Epithelial cell of prostate (primary cell): ENCODE measurements around the gene TOP1.
"Not testable (repeated sequence)": the region's sequence is repeated elsewhere in the genome, so short reads cannot be mapped to it uniquely, and the experiment has no call there.

Experiments
- DNase-seq: peaks from one replicate; pipeline ENCODE4 v3.0.0-alpha.2; 2011; ENCODE audit warnings: low read depth, low spot score
- H3K27ac ChIP-seq: fragments of 450-650 bp; 2 replicates; pipeline ENCODE4 v1.5.1; 2017; ENCODE audit warnings: mild to moderate bottlenecking

Gene TOP1

DNA sequence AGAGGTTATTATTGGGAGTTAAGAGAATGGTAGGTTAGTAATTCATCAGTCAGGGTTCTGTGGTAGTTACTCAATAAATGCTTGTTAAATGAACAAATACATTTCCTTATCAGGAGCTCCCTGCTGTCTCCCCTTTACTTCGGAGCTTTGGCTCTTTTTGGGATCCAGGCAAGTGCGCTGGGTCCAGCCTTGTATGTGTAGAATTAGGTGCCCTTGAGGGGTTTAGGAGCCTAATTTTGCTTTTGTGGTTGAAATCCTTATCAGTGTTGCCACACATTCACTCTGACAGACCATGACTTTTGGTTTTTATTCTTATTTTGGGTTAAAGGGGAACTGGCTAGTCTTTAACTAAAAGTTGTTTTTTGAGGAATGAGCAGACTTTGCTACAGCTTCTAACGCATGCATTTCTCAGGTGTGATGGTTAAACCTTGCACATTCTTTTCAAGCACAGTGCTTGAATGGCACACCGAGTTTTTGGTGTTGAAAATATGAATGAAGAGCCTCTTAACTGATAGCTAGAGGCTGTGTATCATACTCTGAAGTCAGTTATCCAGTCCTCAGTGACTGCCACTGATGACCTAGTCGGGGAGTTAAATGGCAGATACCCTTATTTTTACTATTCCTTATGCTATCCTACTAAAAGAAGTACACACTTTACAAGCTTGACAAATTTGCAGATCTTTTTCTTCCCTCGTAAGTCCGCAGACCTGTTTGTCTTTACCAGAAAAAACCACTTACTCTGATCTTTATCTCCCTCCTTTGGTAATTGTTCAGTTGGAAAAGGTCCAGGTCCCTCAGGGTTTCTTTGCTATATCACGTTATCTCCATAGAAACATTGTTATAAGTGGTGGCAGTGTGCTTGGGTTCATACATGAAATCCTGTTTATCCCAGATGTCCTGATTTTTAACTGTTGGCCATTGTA, 58.0 kb downstream of the TOP1 start:
- peak overlapping the region; percentile 11 for H3K27ac ChIP-seq
- DNase-seq, result no peak

DNA sequence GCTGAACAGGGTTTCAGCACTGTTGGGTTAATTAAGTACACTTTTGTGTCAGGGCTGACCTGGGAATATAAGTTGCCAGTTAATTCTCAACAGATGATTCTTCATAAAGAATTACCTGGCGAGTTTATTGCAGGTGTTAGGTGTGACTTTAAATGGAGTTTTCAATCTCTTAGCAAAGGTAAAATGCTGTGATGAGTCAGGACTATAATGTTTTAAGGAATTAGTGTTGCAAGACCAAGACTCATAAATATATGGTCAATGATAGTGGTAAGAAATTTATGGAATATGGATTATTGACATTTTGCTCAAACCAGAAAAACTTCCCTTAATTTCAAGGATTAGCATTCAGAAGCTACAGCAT, 58.7 kb downstream of the TOP1 start:
- peak overlapping the region; percentile 11 for H3K27ac ChIP-seq
- no peak for DNase-seq

DNA sequence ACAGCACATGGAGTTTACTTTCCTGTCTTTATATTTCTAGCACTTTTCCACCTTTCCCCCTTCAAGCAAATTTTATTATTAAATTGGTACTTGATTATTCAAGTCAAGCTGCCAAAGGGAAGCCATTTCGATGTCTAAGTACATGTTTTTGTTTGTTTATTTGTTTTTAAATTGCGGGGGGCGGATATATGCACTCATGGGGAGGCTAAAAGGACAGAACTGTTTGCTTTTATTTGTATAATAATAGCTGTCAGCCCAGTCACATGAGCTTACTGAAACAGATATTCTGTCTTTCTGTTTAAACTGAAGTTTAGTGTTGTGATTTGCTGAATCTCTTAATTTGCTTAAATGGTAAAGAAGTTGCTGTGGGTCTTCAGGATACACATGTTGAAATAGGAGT, 59.2 kb downstream of the TOP1 start:
- peak overlapping the region; percentile 11 for H3K27ac ChIP-seq
- DNase-seq, result no peak

DNA sequence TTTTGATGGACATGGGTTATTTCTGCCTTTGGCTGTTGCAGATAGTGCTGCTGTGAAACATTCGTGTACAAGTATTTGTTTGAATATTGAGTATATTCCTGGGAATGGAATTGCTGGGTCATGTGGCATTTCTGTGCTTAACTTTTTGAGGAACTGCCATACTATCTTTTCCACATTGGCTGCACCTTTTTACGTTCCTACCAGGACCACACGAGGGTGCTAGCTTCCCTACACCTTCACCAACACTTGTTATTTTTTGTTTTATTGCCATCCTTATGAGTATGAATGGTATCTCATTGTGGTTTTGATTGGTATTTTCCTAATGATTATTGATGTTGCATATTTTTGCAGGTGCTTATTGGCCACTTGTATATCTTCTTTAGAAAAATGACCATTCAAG, 60.9 kb downstream of the TOP1 start:
- no peak overlapping the region for H3K27ac ChIP-seq
- DNase-seq, result no peak

DNA sequence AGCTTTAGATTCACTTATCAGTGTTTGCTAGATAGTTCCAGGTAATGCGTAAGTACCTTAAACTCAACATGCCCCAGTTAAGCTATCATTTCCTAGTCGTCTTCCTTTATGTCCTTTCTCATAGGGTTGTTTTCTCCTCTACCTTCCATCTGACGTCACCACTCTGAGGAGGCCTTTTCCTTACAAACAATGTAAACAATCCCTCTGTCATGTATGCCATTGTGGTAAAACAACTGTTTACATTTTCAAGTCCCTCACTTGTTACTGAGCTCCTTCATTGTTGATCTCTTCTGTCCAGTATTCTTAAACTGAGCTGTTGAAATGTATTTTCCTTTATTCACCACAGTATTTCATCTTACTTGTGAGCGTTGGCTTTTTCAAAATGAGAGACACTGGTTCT, 63.3 kb downstream of the TOP1 start:
- no peak for DNase-seq
- no peak overlapping the region for H3K27ac ChIP-seq

DNA sequence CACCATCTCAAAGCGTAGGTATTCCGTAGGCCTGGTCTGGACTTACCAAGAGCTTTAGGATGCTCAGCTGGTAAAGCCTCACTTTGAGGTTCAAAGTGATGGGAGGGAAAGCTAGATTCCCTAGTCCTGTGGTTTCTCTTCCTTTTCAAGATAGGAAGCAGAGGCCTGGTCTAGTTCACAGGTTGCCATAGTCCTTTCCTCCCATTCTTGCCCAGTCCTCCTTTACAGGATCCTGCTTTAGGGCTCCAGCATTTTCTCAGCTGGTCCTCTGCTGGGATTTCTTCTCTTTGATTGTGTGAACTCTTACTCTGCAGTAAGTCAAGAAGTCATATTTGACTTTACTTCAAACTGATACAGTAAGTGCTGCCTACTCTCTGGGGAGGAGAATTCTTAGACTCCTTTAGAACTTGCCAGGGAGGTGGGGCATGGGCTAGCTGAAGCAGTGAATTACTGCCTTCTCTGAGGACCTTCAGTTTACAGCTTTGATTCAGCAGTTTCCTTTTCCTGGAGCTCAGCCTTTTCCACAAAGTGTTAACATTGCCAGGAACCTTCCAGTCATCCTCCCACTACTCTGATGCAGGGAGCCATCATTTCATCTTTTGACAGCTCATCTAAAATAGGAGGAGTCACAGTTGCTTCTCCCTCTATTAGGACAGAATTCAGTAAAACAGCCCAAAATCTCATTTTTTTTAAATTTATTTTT, 65.9 kb downstream of the TOP1 start:
- no peak for DNase-seq
- peak overlapping the region; percentile 3 for H3K27ac ChIP-seq

DNA sequence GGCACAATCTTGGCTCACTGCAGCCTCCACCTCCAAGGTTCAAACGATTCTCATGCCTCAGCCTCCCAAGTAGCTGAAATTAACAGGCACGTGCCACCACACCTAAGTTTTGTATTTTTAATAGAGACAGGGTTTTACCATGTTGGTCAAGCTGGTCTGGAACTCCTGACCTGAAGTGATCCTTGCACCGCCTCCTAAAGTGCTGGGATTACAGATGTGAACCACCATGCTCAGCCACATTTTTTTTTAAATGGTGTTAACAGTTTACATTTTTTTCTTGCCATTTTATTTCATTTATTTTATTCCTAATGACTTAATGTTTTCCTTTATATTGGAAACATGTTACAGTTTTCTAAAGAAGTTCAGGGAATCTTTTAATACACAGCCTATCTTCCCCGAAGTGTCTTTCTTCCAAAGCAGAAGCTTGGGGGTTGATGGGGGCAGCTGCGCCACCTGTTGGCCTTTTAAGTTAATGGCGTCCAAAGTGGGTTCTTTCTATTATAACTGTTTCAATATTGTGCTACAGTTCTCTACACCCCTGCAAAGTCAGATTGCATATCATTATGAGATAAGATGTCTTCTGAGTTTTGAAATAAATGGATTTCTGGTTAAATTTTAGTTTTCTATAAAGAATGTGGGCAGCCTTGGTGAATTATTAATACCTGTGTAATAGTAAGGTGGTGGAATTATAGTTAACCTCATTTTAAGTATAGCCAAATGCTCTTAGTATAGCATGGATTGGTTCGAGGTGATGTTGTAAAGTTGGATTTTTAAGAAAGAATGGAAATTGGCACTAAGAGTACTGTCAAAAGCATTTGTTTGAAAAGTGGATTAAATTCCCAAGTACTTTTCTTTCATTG, 66.7 kb downstream of the TOP1 start:
- H3K27ac ChIP-seq, result peak overlapping the region; percentile 3
- no peak for DNase-seq

DNA sequence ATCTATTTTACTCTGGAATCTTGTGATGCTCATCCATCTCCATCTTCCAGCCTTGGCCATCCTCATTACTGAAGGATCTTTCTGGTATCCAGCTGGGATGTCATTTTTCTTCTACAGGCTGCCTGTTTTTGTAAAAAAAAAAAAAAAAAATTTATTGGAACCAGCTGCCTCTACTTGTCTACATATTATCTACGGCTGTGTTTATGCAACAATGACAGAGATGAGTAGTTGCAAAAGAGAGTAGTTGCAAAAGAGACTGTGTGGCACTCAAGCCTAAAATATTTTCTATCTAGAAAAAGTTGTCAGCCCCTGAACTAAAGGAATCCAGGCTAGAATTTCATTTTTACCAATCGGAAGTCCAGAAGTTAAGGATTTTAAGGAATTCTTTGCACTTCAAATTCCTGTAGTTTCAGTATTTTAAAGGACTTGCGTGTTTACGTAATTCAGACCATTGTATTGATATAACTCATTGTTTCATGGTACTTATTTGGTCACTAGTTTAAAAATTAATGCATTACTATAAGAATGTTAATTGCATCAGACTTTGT, 70.2 kb downstream of the TOP1 start:
- no peak for DNase-seq

DNA sequence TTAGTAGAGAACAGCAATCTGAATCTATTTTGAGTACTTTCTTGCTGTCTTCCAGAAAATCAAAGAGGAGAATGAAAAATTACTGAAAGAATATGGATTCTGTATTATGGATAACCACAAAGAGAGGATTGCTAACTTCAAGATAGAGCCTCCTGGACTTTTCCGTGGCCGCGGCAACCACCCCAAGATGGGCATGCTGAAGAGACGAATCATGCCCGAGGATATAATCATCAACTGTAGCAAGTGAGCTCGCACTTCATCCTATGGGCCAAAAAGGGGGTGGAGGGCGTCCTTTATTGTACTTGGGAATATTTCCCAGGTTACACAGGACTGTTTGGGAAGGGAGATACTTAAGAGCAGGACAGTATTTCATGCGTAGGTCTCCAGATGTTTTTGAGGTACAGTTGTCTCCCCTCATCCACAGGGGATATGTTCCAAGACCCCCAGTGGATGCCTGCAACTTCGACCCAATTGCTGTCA, 71.4 kb downstream of the TOP1 start:
- H3K27ac ChIP-seq, result no peak overlapping the region
- DNase-seq, result no peak

More for the DNA sequence above, 70.2 kb downstream of the TOP1 start:
- no peak overlapping the region for H3K27ac ChIP-seq

DNA sequence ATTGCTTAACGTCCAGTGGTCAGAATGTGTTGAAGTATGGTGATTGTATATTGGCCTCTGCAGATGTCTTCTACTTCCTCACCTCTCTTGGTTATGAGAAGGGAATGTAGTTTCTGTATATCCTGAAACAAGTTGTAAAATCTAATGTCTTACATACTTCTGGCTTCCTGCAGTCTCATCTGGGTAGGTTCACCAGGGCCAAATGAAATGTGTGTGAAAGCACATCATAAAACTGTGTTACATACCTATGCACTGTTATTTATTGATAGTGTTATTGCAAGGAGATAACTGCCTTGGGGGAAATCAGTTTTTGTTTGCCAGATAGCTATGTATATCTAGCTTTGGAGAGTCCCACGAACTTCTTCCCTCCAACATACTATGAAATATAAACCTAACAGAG, 73.0 kb downstream of the TOP1 start:
- H3K27ac ChIP-seq, result no peak overlapping the region
- DNase-seq, result no peak

DNA sequence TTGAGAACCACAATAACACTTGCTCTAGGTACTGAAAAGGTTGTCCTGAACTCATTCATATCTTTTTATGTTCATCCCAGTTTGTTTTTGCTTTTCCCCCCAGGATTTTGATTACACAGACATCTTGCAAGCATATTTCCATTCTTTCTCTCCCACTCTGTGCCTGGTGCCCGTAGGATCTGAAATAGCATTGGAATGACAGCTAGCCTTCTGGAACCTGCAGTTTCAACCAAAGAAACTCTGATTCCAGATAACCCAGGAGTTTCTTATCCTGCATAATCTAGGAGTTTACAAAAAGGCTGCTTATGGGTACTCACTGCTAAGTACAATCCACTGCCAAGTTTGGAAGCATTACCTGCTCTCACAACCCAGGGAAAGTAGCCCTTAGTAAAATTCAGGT, 79.9 kb downstream of the TOP1 start:
- no peak for DNase-seq
- no peak overlapping the region for H3K27ac ChIP-seq

DNA sequence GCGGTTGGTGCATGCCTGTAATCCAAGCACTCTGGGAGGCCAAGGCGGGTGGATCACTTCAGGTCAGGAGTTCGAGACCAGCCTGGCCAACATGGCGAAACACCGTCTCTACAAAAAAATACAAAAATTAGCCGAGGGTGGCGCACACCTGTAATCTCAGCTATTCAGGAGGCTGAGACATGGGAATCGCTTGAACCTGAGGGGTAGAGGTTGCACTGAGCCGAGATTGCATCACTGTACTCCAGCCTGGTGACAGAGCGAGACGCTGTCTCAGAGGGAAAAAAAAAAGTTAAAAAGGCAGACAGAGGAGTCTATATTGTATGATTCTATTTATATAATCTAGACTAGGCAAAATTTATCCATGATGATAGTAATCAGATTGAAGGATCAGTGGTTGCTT, 81.4 kb downstream of the TOP1 start:
- no peak for DNase-seq
- peak overlapping the region; percentile 13 for H3K27ac ChIP-seq

DNA sequence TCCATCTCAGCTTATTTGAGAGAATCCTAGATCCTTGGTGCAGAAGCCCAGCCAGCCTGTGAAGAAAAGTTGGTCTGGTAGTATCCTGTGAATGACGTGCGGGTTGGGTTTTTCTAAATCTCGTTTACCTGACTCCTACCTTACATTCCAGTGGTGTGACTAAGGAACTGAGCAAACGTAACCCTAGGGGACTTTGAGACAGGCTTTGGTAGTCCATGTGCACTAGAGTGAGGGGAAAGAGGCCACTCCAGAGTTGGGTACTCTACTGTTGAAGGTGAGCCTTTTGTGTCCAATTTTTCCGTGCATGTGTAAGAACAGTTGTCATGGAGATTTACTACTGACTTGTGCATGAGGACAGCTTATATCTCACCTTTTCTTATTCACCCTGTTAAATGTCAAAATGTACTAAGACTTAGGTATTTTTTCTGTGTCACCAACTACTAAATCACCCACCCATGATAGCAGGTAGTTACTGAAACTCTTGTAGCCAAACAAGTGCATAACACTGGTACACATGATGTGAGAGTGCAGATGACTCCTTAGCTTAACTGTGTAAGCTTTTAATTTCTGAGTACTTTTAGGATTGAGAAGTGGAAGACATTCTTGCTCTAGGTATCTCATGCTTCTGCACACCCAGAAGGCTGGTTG, 82.4 kb downstream of the TOP1 start:
- no peak for DNase-seq
- peak overlapping the region; percentile 13 for H3K27ac ChIP-seq

DNA sequence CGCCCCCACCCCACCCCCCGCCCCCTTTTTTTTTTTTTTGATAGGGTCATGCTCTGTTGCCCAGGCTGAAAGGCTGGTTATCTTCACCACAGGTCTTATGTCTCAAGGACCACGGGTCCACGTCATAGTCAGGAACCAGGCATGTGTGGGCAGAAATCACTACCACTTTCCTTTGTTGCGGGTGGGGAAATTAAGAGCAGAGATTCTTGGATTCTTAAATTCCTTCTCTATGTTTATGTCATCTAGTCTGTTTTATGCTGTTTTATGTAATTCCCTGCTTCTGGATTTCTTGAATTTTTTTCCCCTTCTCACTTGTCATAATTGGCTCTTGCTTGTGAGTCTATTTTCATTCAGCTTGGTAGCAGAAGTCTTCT, 82.9 kb downstream of the TOP1 start:
- DNase-seq, result no peak
- H3K27ac ChIP-seq, result no peak overlapping the region

DNA sequence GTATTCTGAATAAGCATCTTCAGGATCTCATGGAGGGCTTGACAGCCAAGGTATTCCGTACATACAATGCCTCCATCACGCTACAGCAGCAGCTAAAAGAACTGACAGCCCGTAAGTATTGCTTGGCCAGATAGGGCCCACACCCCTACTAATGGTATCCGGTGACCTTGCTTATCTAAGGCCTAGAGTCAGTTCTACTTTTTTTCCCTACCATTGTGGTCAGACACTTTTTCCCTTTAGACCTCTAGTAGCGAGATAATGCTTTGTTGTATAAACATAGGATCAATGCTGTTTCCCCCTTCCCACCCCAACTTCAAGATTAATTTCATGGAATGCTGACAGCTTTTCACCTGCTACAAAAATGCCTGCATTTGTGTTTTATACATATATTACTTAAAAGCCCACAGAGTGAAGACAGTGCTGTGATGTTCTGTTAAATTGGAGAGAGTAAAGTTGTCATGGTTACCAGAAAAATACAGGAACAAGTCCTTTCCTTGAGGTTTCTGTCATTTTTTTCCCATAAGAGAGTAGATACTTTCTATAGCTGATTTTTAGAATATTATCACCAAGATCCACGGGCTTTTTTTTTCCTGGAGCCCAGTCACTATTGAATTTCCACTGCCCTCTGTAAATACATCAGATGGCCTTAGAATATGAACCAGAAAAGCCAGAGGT, 87.8 kb downstream of the TOP1 start:
- no peak for DNase-seq

DNA sequence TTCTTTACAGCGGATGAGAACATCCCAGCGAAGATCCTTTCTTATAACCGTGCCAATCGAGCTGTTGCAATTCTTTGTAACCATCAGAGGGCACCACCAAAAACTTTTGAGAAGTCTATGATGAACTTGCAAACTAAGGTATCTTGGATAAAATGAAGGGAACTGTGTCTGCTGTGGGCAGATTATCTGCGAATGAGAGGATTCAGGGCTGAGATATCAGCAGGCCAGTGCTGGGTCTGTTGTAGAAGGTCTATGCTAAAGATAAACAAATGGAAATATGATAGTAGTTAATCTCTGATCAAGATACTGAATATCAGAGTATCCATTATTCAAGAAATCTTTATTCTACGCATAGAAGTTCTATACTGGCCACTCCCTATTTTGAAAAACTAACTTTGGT, 89.5 kb downstream of the TOP1 start:
- peak overlapping the region; percentile 7 for H3K27ac ChIP-seq
- not testable (repeated sequence) for DNase-seq

More for the DNA sequence above, 87.8 kb downstream of the TOP1 start:
- H3K27ac ChIP-seq, result no peak overlapping the region

DNA sequence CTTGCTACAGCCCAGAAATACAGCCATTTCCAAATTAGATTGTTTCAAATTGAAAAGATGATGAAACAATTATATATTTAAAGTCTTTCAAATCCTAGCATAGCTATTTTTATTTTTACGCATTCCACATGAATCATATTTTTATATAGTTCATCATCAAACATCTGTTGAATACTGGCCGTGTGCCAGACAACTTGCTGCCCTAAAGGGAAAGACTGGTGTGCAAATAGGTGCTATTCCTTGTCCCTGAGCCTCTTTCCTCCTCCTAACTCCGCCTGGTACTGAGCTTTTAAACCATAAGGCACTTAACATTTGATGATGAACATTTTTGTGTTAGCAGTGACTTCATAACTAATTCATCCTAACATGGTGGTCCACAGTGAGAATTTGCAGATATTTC, 90.0 kb downstream of the TOP1 start:
- peak overlapping the region; percentile 7 for H3K27ac ChIP-seq
- no peak for DNase-seq

DNA sequence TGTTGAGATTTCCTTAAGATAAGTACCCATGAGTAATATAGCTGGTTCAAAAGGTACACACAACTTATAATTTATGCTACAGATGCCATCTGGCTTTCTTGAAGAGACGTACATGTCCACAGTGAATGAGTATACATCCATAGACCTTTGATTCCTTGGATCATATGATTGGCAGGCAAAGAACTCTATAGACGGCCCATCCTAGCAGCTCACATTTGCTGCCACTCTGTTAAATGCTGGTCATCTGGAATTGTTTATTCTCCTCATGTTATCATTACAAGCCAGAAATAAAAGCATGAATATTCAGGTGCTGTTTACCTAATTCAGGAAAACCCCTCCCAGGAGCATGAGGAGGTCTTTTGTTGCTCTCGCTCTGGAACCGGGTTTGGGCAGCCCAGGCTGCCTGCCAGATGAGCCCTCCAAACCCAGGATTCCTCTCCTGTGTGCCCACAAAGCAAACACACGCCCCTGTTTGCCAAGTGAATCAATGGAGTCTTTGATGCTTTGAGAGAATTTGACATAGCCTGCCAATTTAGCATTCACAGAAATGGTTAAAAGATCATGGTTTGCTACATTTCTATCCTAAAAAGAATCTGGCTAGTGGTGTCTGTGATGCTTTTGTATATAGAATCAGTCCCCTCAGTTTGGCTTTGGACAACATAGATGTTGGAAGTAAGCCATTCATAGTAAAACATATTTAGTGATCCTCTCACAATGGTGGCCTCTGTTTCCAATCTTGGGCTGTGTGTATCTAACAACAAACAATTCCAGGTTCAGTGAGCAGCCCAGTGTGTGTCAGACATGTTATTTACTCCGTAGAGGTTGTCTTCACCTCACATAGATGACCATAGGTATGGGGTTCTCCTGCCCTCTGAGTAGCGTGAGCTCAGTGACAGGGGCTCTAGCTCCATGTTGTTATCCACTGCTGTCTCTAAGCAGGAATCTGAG, 91.3 kb downstream of the TOP1 start:
- DNase-seq, result no peak
- no peak overlapping the region for H3K27ac ChIP-seq
